Smooth muscle cell (in vitro differentiated cells): ENCODE measurements around the gene CD59. TPM values are rescaled to one million over a fixed set of nuclear protein-coding genes. Genes with fewer than 3 reads are reported as not detected.
A peak's percentile ranks its signal among the peaks of the same experiment; 100 is the strongest.

Experiments
- DNase-seq: peaks from one replicate; lab custom pipeline; 2025; ENCODE audit not compliant: unreplicated experiment; lab: John Stamatoyannopoulos, UW
- H2AFZ ChIP-seq: fragments of 200-600 bp; sonication (generic); 2 replicates; pipeline ENCODE4 v1.6.0; 2016; ENCODE audit warnings: antibody characterized with exemption, low read depth, mild to moderate bottlenecking
- H3F3A ChIP-seq: fragments of 200-600 bp; sonication (generic); 2 replicates; pipeline ENCODE4 v1.6.0; 2017; ENCODE audit warnings: antibody characterized with exemption, low read depth
- H3K27ac ChIP-seq: fragments of 200-600 bp; sonication (generic); 2 replicates; pipeline ENCODE4 v1.5.1; 2016; ENCODE audit warnings: low read depth, mild to moderate bottlenecking
- H3K27me3 ChIP-seq: fragments of 200-600 bp; sonication (generic); 2 replicates; pipeline ENCODE4 v1.6.1; 2016; ENCODE audit warnings: low read depth, mild to moderate bottlenecking
- H3K36me3 ChIP-seq: fragments of 200-600 bp; sonication (generic); 2 replicates; pipeline ENCODE4 v1.5.1; 2016; ENCODE audit warnings: low read depth
- H3K4me1 ChIP-seq: fragments of 200-600 bp; sonication (generic); 2 replicates; pipeline ENCODE4 v1.5.1; 2016; ENCODE audit warnings: low read depth
- H3K4me2 ChIP-seq: fragments of 200-600 bp; sonication (generic); 2 replicates; pipeline ENCODE4 v1.6.0; 2016; ENCODE audit warnings: mild to moderate bottlenecking
- H3K4me3 ChIP-seq: fragments of 200-600 bp; sonication (generic); 2 replicates; pipeline ENCODE4 v1.5.1; 2016; ENCODE audit warnings: mild to moderate bottlenecking
- H3K79me2 ChIP-seq: fragments of 200-600 bp; sonication (generic); 2 replicates; pipeline ENCODE4 v1.6.0; 2016; ENCODE audit warnings: low read depth, mild to moderate bottlenecking
- H3K9ac ChIP-seq: fragments of 200-600 bp; sonication (generic); 2 replicates; pipeline ENCODE4 v1.6.0; 2016; ENCODE audit warnings: low read depth
- H3K9me3 ChIP-seq: fragments of 200-600 bp; sonication (generic); replicated peaks from 2 replicates; pipeline ENCODE4 v1.5.1; 2016; ENCODE audit warnings: low read depth
- H4K20me1 ChIP-seq: fragments of 200-600 bp; sonication (generic); 2 replicates; pipeline ENCODE4 v1.6.0; 2016; ENCODE audit warnings: low read depth
- CTCF ChIP-seq: fragments of 200-600 bp; sonication (generic); IDR thresholded peaks from 2 replicates; pipeline ENCODE4 v1.5.1; 2017; ENCODE audit warnings: borderline replicate concordance, mild to moderate bottlenecking, antibody characterized with exemption; ENCODE audit not compliant: insufficient read depth, poor library complexity, severe bottlenecking
- WGBS: methylation state at CpG from one replicate; pipeline ENCODE4 v1.1.7; 2016; ENCODE audit warnings: low lambda C conversion rate; 5-methylcytosine and 5-hydroxymethylcytosine counted together
- polyA plus RNA-seq: library from polyadenylated mRNA; unstranded; fragments of >200 nt; fragmentation: Nextera tagmentation; extraction: Ambion mirVana; gene quantifications from 2 replicates; pipeline ENCODE4 v1.2.1, GENCODE V29; 2016
- total RNA-seq: library from RNA; depleted of rRNA; stranded (reverse); fragments of >200 nt; gene quantifications from 2 replicates; pipeline ENCODE4 v1.2.3, GENCODE V29; 2014

The CD59 gene
- 504 and 563 TPM in 2 replicates for total RNA-seq
- polyA plus RNA-seq = 291 and 418 TPM in 2 replicates

GRCh38 chr11:33736148-33736812 is at the start of gene CD59:
Gene CD59, minus strand, starts transcription at chr11:33736423. Its CDS starts 13,978 bp downstream, at chr11:33722445.
- Histone ChIP-seq H3K27me3 (no peaks in the 10 kb centered on the region), H4K20me1 (peaks cover 39% of the 10 kb centered on the region), H2AFZ (peak within 1 kb of the TSS; percentile 82), H3K4me1 (peaks cover 14% of the 10 kb centered on the region), H3K4me3 (peak within 1 kb of the TSS; percentile 97), H3K79me2 (peaks cover 47% of the 10 kb centered on the region), H3K9ac (peak within 1 kb of the TSS; percentile 98), H3K36me3 (no peaks in the 10 kb centered on the region), H3F3A (no peaks in the 10 kb centered on the region), H3K4me2 (peak within 1 kb of the TSS; percentile 89), H3K27ac (peak within 1 kb of the TSS; percentile 91), H3K9me3 (no peaks in the 10 kb centered on the region)
- peak; percentile 83 for DNase-seq
- TF ChIP-seq CTCF = no peak
- 2% methylated on average over 35 of the region's 48 CpGs for WGBS

GRCh38 chr11:33785609-33786008 is 49.4 kb upstream of the CD59 start:
- no peaks in the 10 kb centered on the region for H3K4me1 ChIP-seq
- no peak for TF ChIP-seq CTCF
- no peak overlapping the region for H3K9ac ChIP-seq
- 81% methylated on average over 3 of the region's 3 CpGs for WGBS
- no peaks in the 10 kb centered on the region for H3K79me2 ChIP-seq
- H3K4me2 ChIP-seq = no peak overlapping the region
- H3K4me3 ChIP-seq = no peak overlapping the region
- no peaks in the 10 kb centered on the region for H4K20me1 ChIP-seq
- H3F3A ChIP-seq = no peaks in the 10 kb centered on the region
- no peak overlapping the region for H2AFZ ChIP-seq
- H3K27ac ChIP-seq = no peak overlapping the region
- H3K27me3 ChIP-seq = peaks cover 14% of the 10 kb centered on the region
- no peak for DNase-seq
- no peaks in the 10 kb centered on the region for H3K9me3 ChIP-seq
- no peaks in the 10 kb centered on the region for H3K36me3 ChIP-seq

GRCh38 chr11:33779849-33780528 is 43.8 kb upstream of the CD59 start:
- H3K79me2 ChIP-seq = no peaks in the 10 kb centered on the region
- peaks cover 4% of the 10 kb centered on the region for H3K27me3 ChIP-seq
- no peak overlapping the region for H3K4me3 ChIP-seq
- peaks cover 14% of the 10 kb centered on the region for H3K4me1 ChIP-seq
- WGBS = 31% methylated on average over 7 of the region's 7 CpGs
- no peaks in the 10 kb centered on the region for H3K9me3 ChIP-seq
- TF ChIP-seq CTCF = no peak
- DNase-seq = no peak
- peak overlapping the region; percentile 32 for H3K27ac ChIP-seq
- H3K9ac ChIP-seq = no peak overlapping the region
- peak overlapping the region; percentile 61 for H3K4me2 ChIP-seq
- no peak overlapping the region for H2AFZ ChIP-seq
- no peaks in the 10 kb centered on the region for H4K20me1 ChIP-seq
- no peaks in the 10 kb centered on the region for H3F3A ChIP-seq
- H3K36me3 ChIP-seq = no peaks in the 10 kb centered on the region
